Osteocyte (in vitro differentiated cells): Measurements from ENCODE around the gene SPATA19. TPM values are rescaled to one million over a fixed set of nuclear protein-coding genes. Genes with fewer than 3 reads are reported as not detected.

ENCODE experiments used
- DNase-seq: peaks from one replicate; pipeline ENCODE4 v3.0.0; 2021; ENCODE audit warnings: mixed read lengths; ENCODE audit not compliant: unreplicated experiment; ENCODE audit errors: extremely low spot score
- H3K27ac Mint-ChIP-seq: one replicate; pipeline ENCODE4 v1.8.0; 2021; ENCODE audit warnings: mild to moderate bottlenecking, mixed read lengths; ENCODE audit not compliant: unreplicated experiment
- H3K27me3 Mint-ChIP-seq: one replicate; pipeline ENCODE4 v1.8.0; 2021; ENCODE audit warnings: mixed read lengths; ENCODE audit not compliant: unreplicated experiment
- H3K36me3 Mint-ChIP-seq: one replicate; pipeline ENCODE4 v1.8.0; 2021; ENCODE audit warnings: mixed read lengths; ENCODE audit not compliant: unreplicated experiment
- H3K4me1 Mint-ChIP-seq: one replicate; pipeline ENCODE4 v1.8.0; 2021; ENCODE audit warnings: mixed read lengths; ENCODE audit not compliant: unreplicated experiment
- H3K4me3 Mint-ChIP-seq: one replicate; pipeline ENCODE4 v1.8.0; 2021; ENCODE audit warnings: mild to moderate bottlenecking, moderate library complexity, mixed read lengths; ENCODE audit not compliant: unreplicated experiment
- H3K9me3 Mint-ChIP-seq: one replicate; pipeline ENCODE4 v1.8.0; 2021; ENCODE audit warnings: mixed read lengths; ENCODE audit not compliant: unreplicated experiment
- total RNA-seq: library from RNA; stranded (reverse); gene quantifications from 2 replicates; pipeline ENCODE4 v1.2.1, GENCODE V29; 2021
- TF ChIP-seq, protein P1 (sequence below): fragments of 200-600 bp; sonication (generic); IDR thresholded peaks from 2 replicates; pipeline ENCODE4 v1.5.0; 2021; ENCODE audit warnings: antibody characterized with exemption, mild to moderate bottlenecking, moderate library complexity

Gene SPATA19
- total RNA-seq, 1 donor from 2014 or later, result not detected

DNA sequence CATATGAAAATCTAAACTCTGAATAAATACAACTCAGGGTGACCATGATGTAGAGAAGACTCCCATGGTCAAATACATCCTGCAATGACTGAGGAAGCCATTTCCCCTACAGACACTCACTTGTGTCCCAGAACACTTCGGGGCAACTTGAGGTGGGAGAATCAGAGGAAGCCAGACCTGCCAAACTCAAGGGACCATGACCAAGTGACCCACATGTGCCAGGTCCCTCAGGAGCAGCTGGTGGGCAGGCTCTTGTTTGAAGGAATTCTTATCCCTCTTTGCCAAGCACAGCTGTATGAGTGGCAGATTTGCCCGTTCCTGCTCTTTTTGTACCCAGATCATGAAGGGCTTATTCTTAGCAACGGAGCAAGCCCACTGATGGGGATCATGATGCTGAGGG is 17.8 kb downstream of the SPATA19 start:
- TF ChIP-seq, protein P1, sequence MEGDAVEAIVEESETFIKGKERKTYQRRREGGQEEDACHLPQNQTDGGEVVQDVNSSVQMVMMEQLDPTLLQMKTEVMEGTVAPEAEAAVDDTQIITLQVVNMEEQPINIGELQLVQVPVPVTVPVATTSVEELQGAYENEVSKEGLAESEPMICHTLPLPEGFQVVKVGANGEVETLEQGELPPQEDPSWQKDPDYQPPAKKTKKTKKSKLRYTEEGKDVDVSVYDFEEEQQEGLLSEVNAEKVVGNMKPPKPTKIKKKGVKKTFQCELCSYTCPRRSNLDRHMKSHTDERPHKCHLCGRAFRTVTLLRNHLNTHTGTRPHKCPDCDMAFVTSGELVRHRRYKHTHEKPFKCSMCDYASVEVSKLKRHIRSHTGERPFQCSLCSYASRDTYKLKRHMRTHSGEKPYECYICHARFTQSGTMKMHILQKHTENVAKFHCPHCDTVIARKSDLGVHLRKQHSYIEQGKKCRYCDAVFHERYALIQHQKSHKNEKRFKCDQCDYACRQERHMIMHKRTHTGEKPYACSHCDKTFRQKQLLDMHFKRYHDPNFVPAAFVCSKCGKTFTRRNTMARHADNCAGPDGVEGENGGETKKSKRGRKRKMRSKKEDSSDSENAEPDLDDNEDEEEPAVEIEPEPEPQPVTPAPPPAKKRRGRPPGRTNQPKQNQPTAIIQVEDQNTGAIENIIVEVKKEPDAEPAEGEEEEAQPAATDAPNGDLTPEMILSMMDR, result no peak
- Mint-ChIP-seq H3K27ac (no peak overlapping the region), H3K36me3 (no peaks in the 10 kb centered on the region), H3K9me3 (no peaks in the 10 kb centered on the region), H3K4me1 (no peaks in the 10 kb centered on the region), H3K4me3 (no peak overlapping the region), H3K27me3 (no peaks in the 10 kb centered on the region)
- no peak for DNase-seq

DNA sequence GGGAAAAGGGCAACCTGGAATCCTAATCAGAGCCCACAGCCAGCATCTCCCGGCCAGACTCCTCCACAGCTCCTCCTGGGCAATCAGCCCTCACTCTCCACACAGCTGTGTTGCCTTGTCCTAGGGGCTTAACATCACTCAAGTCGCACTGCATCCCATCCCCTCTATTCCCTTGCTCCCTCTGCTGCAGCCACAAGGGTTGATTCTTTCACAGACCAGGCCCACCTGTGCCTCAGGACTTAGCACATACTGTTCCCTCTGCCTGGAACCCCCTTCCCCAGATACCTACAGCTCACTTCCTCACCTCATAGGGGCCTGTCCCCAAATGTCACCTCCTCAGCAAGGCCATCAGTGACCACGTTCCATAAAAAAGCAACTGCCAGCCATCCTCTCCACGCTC is 18.4 kb downstream of the SPATA19 start:
- no peak overlapping the region for H3K27ac Mint-ChIP-seq
- no peaks in the 10 kb centered on the region for H3K9me3 Mint-ChIP-seq
- no peak for DNase-seq
- H3K4me3 Mint-ChIP-seq, result no peak overlapping the region
- TF ChIP-seq, protein P1, result no peak
- no peaks in the 10 kb centered on the region for H3K27me3 Mint-ChIP-seq
- no peaks in the 10 kb centered on the region for H3K36me3 Mint-ChIP-seq
- H3K4me1 Mint-ChIP-seq, result no peaks in the 10 kb centered on the region

DNA sequence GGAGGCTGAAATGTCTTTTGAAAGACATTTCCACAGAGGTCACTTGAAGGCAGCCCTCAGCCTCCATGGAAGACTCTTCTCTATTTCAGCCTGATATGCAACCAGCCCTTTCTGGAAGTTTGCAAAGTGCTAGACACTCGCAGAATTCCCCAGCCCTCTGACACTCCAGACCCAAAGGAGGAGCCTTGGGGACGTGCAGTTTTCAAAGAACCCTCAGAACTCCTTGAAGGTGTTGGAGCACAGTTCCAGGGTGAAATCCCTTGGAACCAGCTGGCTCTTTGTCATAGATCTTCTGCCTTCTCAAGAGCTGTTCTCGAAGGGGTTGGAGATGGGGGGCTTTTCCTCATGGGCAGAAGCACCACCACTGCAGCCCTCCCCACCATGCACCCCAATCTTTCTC is 19.6 kb downstream of the SPATA19 start:
- no peak for DNase-seq
- Mint-ChIP-seq H3K36me3 (no peaks in the 10 kb centered on the region), H3K4me3 (no peak overlapping the region), H3K9me3 (no peaks in the 10 kb centered on the region), H3K27me3 (no peaks in the 10 kb centered on the region), H3K27ac (no peak overlapping the region), H3K4me1 (no peaks in the 10 kb centered on the region)
- TF ChIP-seq, protein P1, result no peak

DNA sequence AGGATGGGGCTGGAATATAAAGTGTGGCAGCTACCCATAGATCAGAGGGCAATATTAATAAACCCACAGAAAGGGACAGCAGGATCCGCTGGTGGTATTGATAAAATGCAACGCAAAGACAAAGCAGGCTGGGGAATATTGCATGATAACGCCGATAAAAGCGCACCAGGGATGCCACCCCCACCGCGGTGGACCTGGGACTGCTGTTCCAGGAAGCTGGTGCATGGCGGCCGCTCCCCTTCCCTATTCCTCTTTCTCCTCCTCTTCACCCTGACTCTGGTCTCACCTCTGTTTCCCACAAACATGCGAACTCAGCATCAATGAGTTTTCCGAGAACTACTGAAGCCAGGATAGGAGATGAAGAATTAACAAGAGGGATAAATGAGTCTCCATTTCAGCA is 20.2 kb downstream of the SPATA19 start:
- no peaks in the 10 kb centered on the region for H3K27me3 Mint-ChIP-seq
- no peak overlapping the region for H3K4me3 Mint-ChIP-seq
- H3K4me1 Mint-ChIP-seq, result no peaks in the 10 kb centered on the region
- no peak overlapping the region for H3K27ac Mint-ChIP-seq
- TF ChIP-seq, protein P1, result no peak
- no peaks in the 10 kb centered on the region for H3K9me3 Mint-ChIP-seq
- peak; percentile 78 for DNase-seq
- H3K36me3 Mint-ChIP-seq, result no peaks in the 10 kb centered on the region

DNA sequence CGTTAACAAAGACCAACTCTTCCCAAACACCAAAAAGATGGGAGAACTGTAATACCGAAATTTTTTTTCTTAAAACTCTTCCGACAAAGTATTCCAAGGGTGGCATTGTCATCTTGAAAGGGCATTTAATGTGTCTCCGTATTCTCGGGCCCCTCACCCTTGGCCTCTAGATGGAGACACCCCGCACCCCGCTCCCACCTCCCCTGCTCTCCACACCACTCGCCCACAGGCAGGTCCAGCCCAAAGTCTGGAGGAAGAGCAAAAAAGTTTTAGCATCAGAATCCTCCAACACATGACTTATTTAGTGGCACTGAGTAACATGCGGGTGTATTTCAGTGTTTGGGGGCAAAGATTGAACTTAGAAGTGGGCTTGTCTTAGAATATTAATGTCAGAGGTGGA is 20.7 kb downstream of the SPATA19 start:
- Mint-ChIP-seq H3K27ac (no peak overlapping the region), H3K36me3 (no peaks in the 10 kb centered on the region), H3K4me3 (no peak overlapping the region), H3K9me3 (no peaks in the 10 kb centered on the region), H3K4me1 (no peaks in the 10 kb centered on the region), H3K27me3 (no peaks in the 10 kb centered on the region)
- TF ChIP-seq, protein P1, result no peak
- DNase-seq, result peak; percentile 63
